IPS-15b (cell line): ENCODE results near the gene MAMDC2.

Experiments
- H3K27me3 ChIP-seq: one replicate; pipeline ENCODE4 v1.6.1; 2013; ENCODE audit warnings: low read length; ENCODE audit not compliant: control insufficient read depth, insufficient read depth
- H3K36me3 ChIP-seq: one replicate; pipeline ENCODE4 v1.6.1; 2013; ENCODE audit warnings: low read length; ENCODE audit not compliant: control insufficient read depth, insufficient read depth
- H3K4me1 ChIP-seq: one replicate; pipeline ENCODE4 v1.6.1; 2013; ENCODE audit warnings: mild to moderate bottlenecking, low read length; ENCODE audit not compliant: control insufficient read depth, insufficient read depth
- H3K4me3 ChIP-seq: one replicate; pipeline ENCODE4 v1.5.1; 2013; ENCODE audit warnings: low read depth, low read length
- H3K9ac ChIP-seq: one replicate; pipeline ENCODE4 v1.6.1; 2013; ENCODE audit warnings: low read depth, mild to moderate bottlenecking, low read length
- H3K9me3 ChIP-seq: one replicate; pipeline ENCODE4 v1.6.1; 2013; ENCODE audit warnings: mild to moderate bottlenecking, low read length; ENCODE audit not compliant: control insufficient read depth, insufficient read depth

Gene MAMDC2

DNA sequence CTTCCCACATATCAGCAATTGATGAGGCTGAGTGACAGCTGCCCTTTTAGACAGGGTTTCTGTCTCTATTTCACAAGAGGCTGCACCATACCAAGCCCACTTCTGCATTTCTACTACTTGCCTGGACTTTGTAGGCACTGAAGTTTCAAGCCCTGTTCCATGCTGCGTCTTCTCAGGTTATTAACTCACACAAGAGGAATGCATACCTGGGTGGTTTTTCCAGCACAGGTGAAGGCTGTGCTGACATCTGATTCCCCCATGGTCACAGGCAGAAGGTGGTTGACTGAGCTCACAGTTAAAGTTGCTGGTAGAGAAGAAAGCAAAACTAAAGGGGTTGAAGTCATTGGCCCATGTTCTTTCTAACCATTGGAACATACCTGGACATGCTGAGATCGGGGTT lies 86.6 kb downstream of the MAMDC2 start:
- Histone ChIP-seq H3K27me3 (no peaks in the 10 kb centered on the region), H3K9me3 (no peaks in the 10 kb centered on the region), H3K9ac (no peak overlapping the region), H3K4me1 (no peaks in the 10 kb centered on the region), H3K4me3 (no peak overlapping the region), H3K36me3 (no peaks in the 10 kb centered on the region)

DNA sequence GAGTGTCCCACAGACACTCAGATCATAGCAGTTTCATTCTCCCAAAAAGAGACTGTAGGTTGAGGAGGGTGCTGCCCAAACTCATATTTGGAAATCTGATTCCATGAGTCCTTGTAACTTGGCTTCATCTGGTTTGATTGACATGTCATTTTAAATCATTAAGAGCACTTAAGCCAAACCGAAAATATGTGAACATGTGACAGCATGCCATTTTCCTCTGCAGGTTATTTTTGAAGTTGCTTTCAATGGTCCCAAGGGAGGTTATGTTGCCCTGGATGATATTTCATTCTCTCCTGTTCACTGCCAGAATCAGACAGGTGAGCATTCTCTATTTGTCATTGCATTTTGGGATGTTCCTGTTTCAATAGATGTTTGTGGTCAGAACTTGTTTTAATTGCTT lies 87.6 kb downstream of the MAMDC2 start:
- Histone ChIP-seq H3K4me1 (no peaks in the 10 kb centered on the region), H3K27me3 (no peaks in the 10 kb centered on the region), H3K4me3 (no peak overlapping the region), H3K9me3 (no peaks in the 10 kb centered on the region), H3K9ac (no peak overlapping the region), H3K36me3 (no peaks in the 10 kb centered on the region)

DNA sequence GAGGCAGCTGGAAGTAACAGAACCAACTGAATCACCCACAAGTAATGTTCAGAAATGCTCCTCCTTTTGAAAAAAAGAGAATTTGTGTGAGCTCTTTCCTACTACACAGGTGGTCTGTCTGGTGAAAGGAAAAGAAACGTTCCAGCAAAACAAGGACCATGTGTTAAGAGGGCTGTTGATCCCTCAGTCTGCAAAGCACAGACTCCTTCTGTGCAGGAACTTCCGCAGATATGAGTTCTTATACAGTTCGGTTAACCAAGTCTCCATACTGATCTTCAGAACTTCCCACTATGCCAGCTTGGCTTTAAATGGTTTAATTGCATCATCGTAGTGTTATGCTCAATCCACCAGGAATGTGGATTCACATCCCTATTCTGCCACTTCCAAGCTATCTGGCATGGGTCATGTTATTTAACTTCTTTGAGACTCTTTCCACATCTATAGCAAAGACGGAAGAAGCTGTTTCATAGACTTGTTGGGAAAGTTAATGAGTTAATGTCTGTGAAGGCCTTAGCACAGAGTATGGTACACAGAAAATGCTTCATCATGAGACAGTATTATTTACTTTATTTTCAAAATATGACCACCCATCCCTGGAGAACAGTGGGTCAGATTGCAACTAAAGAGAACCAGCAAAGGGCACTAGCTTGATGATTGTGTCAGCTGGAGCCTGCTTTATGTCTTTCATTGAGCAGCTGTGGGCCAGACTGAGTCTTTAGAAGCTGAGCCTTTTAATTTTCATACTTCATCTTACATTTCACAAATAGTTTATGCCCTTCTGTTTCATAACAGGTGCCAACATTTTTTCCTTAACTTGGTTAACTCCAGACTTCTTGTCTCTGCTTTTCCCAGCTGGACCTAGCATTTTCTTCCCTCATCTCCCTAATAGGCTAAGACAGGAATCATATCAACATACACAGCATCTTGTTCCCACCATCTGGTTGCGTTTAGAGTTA lies 89.9 kb downstream of the MAMDC2 start:
- Histone ChIP-seq H3K36me3 (no peaks in the 10 kb centered on the region), H3K27me3 (no peaks in the 10 kb centered on the region), H3K9me3 (no peaks in the 10 kb centered on the region), H3K4me3 (no peak overlapping the region), H3K9ac (no peak overlapping the region), H3K4me1 (no peaks in the 10 kb centered on the region)

DNA sequence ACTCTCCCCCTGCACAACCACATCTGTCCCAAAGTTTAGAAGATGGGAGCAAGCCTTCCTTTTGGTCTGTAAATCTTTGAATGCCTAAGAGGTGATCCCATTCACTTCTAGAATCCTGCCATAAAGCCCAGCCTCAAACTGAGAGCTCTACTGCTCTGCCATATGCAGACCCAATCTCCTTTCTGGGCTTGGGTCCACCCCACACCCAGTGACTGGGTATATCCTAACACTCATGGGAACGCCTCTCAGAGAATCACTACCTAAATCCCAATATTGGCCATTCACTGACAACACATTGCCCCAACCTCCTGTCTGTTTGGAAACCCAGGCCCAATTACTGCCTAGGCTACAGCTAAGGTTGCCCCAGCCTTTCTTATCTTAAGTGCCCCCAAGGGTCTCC lies 90.7 kb downstream of the MAMDC2 start:
- Histone ChIP-seq H3K9ac (no peak overlapping the region), H3K27me3 (no peaks in the 10 kb centered on the region), H3K4me1 (no peaks in the 10 kb centered on the region), H3K36me3 (no peaks in the 10 kb centered on the region), H3K4me3 (no peak overlapping the region), H3K9me3 (no peaks in the 10 kb centered on the region)

DNA sequence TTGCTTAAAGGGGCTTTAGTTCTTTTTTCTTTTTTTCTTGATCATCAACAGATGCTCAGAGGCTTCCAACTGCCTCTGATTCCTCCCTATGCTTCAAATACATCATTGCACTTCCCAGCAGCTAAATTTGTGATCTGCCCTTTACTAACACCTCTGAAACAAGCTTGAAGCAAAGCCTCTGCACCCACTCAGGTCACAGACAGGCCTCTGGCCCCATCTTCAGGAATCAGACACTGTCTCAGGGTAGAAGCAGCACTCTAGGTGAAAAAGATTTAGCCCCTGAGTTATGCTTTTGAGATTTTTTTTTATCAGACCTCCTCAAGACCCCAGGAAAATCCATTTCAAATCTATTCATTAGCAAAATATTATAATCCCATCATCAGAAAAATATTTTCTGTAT lies 91.5 kb downstream of the MAMDC2 start:
- H3K36me3 ChIP-seq = no peaks in the 10 kb centered on the region

DNA sequence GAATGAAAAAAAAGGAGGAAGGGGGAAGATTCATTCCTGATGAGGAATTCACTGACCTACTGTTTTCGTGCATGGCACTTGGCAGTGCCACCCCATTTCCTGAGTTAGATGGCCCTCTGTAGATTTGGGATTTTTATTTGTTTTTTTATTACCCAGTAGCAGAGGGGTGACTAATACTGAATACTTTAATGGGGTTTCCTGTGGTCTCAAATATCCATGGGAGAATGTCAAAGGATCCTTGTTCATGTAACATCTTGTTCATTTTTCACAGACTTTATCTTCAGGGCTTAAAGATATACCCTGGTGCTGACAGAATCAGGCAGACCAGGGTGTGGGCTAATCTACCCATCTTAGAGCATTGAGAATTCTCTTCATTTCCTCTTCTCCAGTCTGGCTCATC lies 93.0 kb downstream of the MAMDC2 start:
- no peaks in the 10 kb centered on the region for H3K9me3 ChIP-seq
- H3K9ac ChIP-seq = no peak overlapping the region
- no peaks in the 10 kb centered on the region for H3K4me1 ChIP-seq
- no peak overlapping the region for H3K4me3 ChIP-seq
- H3K27me3 ChIP-seq = no peaks in the 10 kb centered on the region
- H3K36me3 ChIP-seq = no peaks in the 10 kb centered on the region

More for the DNA sequence above, 91.5 kb downstream of the MAMDC2 start:
- no peak overlapping the region for H3K4me3 ChIP-seq
- H3K9ac ChIP-seq = no peak overlapping the region
- H3K27me3 ChIP-seq = no peaks in the 10 kb centered on the region
- H3K4me1 ChIP-seq = no peaks in the 10 kb centered on the region
- H3K9me3 ChIP-seq = no peaks in the 10 kb centered on the region

DNA sequence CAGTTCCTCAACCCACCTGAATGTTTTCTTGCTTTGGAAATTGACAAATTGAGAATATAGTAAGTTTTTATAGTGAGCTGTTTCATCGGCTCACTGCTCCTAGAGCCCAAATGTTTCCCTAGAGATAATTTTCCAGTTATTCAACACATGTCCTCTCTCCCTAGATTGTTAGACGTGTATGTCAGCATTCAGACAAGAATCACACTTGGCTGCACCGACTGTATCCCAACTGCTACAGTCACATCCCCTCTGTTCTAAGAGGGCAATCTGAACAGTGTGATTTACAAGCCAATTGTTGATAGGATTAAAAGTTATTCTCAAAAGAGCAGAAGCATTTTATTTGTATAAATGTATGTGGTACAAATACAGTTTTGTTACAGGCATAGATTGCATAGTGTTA lies 93.9 kb downstream of the MAMDC2 start:
- Histone ChIP-seq H3K9ac (no peak overlapping the region), H3K4me1 (no peaks in the 10 kb centered on the region), H3K27me3 (no peaks in the 10 kb centered on the region), H3K4me3 (no peak overlapping the region), H3K9me3 (no peaks in the 10 kb centered on the region), H3K36me3 (no peaks in the 10 kb centered on the region)

DNA sequence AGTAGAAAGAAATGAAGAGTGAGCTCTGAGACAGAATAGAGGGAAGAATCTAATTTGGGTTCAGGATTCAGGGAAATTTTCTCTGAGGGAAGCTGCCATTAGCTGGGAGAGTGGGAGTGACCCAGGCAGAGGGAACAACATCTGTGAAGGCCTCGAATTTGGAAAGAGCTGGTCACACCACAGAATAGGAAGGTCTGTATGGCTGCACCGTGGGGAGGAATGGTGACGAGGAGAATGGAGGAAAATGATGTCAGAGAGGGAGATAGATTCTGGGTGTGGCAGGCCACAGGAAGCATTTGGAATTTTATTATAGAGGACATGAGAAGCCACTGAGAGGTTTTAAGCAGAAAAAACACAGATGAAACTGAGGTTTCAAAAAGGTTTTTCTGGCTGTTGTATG lies 98.5 kb downstream of the MAMDC2 start:
- Histone ChIP-seq H3K27me3 (no peaks in the 10 kb centered on the region), H3K9me3 (no peaks in the 10 kb centered on the region), H3K36me3 (no peaks in the 10 kb centered on the region), H3K9ac (no peak overlapping the region), H3K4me1 (no peaks in the 10 kb centered on the region), H3K4me3 (no peak overlapping the region)

DNA sequence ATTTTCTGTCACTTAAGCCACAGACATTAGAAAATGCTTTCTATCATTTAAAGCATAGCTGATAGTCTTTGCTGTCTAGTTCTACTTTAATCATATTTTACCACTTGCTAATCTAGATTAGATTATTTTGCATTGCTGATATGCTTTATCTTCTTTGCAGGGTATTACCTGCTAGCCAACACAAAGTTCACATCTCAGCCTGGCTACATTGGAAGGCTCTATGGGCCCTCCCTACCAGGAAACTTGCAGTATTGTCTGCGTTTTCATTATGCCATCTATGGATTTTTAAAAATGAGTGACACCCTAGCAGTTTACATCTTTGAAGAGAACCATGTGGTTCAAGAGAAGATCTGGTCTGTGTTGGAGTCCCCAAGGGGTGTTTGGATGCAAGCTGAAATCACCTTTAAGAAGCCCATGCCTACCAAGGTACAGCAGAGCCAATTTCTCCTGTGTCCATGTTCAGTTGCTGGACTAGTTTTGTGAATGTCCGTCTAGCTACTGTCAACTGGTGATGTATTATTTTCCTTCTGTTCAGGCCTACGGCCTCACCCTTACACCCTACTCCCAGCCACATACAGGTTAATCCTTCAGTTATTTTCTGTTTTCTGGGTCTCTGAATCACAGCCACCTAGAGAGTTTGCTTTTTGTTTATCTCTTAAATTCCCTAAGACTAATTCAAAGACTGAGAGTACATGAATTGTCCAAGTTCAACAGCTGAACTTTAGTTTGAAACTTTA lies 99.9 kb downstream of the MAMDC2 start:
- H3K9me3 ChIP-seq = no peaks in the 10 kb centered on the region
- no peak overlapping the region for H3K4me3 ChIP-seq
- no peaks in the 10 kb centered on the region for H3K4me1 ChIP-seq
- H3K27me3 ChIP-seq = no peaks in the 10 kb centered on the region
- H3K36me3 ChIP-seq = no peaks in the 10 kb centered on the region
- H3K9ac ChIP-seq = no peak overlapping the region

DNA sequence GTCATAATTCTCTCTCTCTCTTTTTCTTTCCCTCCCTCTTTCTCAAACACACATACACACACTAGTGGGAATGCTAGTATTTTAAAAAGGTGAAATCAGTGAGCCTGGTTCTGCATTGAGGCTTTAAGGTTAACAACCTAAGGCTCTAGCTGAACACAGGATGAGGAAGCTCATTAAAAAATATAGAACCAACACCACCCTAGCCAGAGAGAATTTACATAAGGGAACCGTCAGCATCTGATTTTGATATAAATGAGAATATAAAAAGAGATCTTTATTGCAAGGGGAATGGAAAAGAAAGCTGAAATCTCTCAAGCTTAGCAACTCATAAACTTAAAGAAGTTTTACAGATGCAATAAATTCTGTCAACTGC lies 100.5 kb downstream of the MAMDC2 start:
- no peak overlapping the region for H3K4me3 ChIP-seq
- H3K9me3 ChIP-seq = no peaks in the 10 kb centered on the region
- no peak overlapping the region for H3K9ac ChIP-seq
- H3K27me3 ChIP-seq = no peaks in the 10 kb centered on the region
- H3K4me1 ChIP-seq = no peaks in the 10 kb centered on the region
- H3K36me3 ChIP-seq = no peaks in the 10 kb centered on the region

DNA sequence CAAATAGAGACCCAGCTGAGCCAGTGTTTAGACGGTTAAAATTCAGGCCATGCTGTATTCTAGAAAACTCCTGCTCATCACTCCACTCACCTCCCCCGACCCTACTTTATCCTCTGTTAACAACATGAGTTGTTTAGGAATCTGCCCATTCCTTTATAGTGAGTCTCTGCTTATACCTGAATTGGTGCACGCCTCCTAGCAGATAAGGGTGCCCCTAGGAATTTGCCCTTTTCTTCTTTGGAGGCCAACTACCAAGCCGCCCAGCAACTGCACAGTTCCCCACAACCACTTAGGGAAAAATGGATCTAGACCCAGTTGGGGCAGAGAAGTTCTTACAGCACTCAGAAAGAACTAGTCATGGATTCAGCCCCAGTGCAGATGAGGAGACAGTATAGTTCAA lies 102.3 kb downstream of the MAMDC2 start:
- no peaks in the 10 kb centered on the region for H3K27me3 ChIP-seq
- no peak overlapping the region for H3K9ac ChIP-seq
- H3K4me3 ChIP-seq = no peak overlapping the region
- H3K36me3 ChIP-seq = no peaks in the 10 kb centered on the region
- H3K4me1 ChIP-seq = no peaks in the 10 kb centered on the region
- H3K9me3 ChIP-seq = no peaks in the 10 kb centered on the region

DNA sequence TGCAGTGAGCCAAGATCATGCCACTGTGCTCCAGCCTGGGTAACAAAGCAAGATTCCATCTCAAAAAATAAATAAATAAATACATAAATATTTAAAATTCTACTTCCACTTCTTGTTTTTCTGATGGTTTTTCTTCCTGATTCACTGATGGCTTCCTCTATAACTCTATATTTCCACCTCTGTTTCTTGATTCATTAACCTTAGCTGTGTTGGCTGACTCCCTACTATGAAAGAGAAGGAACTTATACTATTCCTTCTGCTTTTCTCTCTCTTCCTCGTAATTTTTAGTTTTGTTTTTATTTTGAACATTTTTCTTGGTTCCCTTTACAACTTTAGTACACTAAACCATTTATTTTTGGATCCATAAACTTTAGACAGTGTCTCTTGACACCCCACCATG lies 103.5 kb downstream of the MAMDC2 start:
- Histone ChIP-seq H3K9ac (no peak overlapping the region), H3K27me3 (no peaks in the 10 kb centered on the region), H3K9me3 (no peaks in the 10 kb centered on the region), H3K4me3 (no peak overlapping the region), H3K4me1 (no peaks in the 10 kb centered on the region), H3K36me3 (no peaks in the 10 kb centered on the region)
